CD4-positive, alpha-beta T cell treated with Interleukin-2 at 100 ng/mL for 4 hours (primary cell): ENCODE data around the gene CDH12.
"Not testable (repeated sequence)": the region's sequence is repeated elsewhere in the genome, so short reads cannot be mapped to it uniquely, and the experiment has no call there.

ENCODE experiments used
- DNase-seq: peaks from one replicate; pipeline ENCODE4 v3.0.0-alpha.2; 2020; ENCODE audit warnings: low spot score

Gene CDH12

GRCh38 chr5:22852807-22853660, at the start of gene CDH12:
CDH12 (minus strand) TSS chr5:22853344.
- DNase-seq: no peak

- DNase-seq: no peak
Measured at GRCh38 chr5:22901885-22902284, 48.7 kb upstream of the CDH12 start.

- no peak for DNase-seq
Measured at GRCh38 chr5:22900801-22901310, 47.7 kb upstream of the CDH12 start.

GRCh38 chr5:22899341-22899740, 46.2 kb upstream of the CDH12 start:
- no peak for DNase-seq

- DNase-seq: no peak
Measured at GRCh38 chr5:22896152-22896551, 43.0 kb upstream of the CDH12 start.

- no peak for DNase-seq
Measured at GRCh38 chr5:22892441-22892840, 39.3 kb upstream of the CDH12 start.

GRCh38 chr5:22889720-22890119, 36.6 kb upstream of the CDH12 start:
- DNase-seq: no peak

GRCh38 chr5:22887566-22887965, 34.4 kb upstream of the CDH12 start:
- DNase-seq: no peak

- DNase-seq: not testable (repeated sequence)
Measured at GRCh38 chr5:22858911-22859310, 5.8 kb upstream of the CDH12 start.

GRCh38 chr5:22855824-22856223, 2.7 kb upstream of the CDH12 start:
- no peak for DNase-seq

GRCh38 chr5:22850981-22851380, 2.2 kb downstream of the CDH12 start:
- DNase-seq: no peak

- DNase-seq: no peak
Measured at GRCh38 chr5:22846693-22847092, 6.5 kb downstream of the CDH12 start.

GRCh38 chr5:22844636-22845035, 8.5 kb downstream of the CDH12 start:
- no peak for DNase-seq

- DNase-seq: no peak
Measured at GRCh38 chr5:22844155-22844554, 9.0 kb downstream of the CDH12 start.

GRCh38 chr5:22842574-22842973, 10.6 kb downstream of the CDH12 start:
- no peak for DNase-seq

- no peak for DNase-seq
Measured at GRCh38 chr5:22837803-22838202, 15.3 kb downstream of the CDH12 start.

GRCh38 chr5:22835686-22836085, 17.5 kb downstream of the CDH12 start:
- no peak for DNase-seq

- DNase-seq: no peak
Measured at GRCh38 chr5:22793463-22793862, 59.7 kb downstream of the CDH12 start.

GRCh38 chr5:22787807-22788206, 65.3 kb downstream of the CDH12 start:
- DNase-seq: no peak

- no peak for DNase-seq
Measured at GRCh38 chr5:22787398-22787797, 65.7 kb downstream of the CDH12 start.

GRCh38 chr5:22780756-22781155, 72.4 kb downstream of the CDH12 start:
- DNase-seq: no peak

GRCh38 chr5:22779499-22779898, 73.6 kb downstream of the CDH12 start:
- no peak for DNase-seq

- DNase-seq: no peak
Measured at GRCh38 chr5:22776285-22776684, 76.9 kb downstream of the CDH12 start.

GRCh38 chr5:22774214-22774613, 78.9 kb downstream of the CDH12 start:
- DNase-seq: not testable (repeated sequence)
